WTC11 (cell line): ENCODE results near the gene EAPP.

Experiments used
- TF ChIP-seq, protein P1 (sequence below): sonication (generic); formaldehyde crosslinking; IDR thresholded peaks from 2 replicates; pipeline ENCODE4 v1.8.0; 2022; ENCODE audit warnings: mild to moderate bottlenecking, missing genetic modification reagents
- TF ChIP-seq, protein P2 (sequence below): fragments of 200-600 bp; IDR thresholded peaks from 2 replicates; pipeline ENCODE4 v1.8.0; 2022; ENCODE audit warnings: antibody characterized with exemption

DNA sequence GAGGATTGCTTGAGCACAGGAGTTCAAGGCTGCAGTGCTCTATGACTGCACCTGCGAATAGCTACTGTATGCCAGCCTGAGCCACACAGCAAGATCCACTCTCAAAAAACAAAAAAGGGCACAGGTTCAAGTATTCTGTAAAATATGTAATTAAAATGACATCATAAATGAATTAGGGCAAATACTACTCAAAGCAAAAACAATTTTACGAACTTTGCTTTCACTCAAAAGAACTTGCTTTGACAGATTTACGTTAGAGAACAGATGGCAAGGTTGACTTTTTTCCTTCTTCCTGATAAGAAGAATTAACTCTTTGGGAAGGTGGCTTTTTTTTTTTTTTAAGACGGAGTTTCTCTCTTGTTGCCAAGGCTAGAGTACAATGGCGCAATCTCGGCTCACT is 44.0 kb upstream of the EAPP start:
- TF ChIP-seq, protein P1, sequence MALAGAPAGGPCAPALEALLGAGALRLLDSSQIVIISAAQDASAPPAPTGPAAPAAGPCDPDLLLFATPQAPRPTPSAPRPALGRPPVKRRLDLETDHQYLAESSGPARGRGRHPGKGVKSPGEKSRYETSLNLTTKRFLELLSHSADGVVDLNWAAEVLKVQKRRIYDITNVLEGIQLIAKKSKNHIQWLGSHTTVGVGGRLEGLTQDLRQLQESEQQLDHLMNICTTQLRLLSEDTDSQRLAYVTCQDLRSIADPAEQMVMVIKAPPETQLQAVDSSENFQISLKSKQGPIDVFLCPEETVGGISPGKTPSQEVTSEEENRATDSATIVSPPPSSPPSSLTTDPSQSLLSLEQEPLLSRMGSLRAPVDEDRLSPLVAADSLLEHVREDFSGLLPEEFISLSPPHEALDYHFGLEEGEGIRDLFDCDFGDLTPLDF (CRISPR knock-in tag) = no peak
- TF ChIP-seq, protein P2, sequence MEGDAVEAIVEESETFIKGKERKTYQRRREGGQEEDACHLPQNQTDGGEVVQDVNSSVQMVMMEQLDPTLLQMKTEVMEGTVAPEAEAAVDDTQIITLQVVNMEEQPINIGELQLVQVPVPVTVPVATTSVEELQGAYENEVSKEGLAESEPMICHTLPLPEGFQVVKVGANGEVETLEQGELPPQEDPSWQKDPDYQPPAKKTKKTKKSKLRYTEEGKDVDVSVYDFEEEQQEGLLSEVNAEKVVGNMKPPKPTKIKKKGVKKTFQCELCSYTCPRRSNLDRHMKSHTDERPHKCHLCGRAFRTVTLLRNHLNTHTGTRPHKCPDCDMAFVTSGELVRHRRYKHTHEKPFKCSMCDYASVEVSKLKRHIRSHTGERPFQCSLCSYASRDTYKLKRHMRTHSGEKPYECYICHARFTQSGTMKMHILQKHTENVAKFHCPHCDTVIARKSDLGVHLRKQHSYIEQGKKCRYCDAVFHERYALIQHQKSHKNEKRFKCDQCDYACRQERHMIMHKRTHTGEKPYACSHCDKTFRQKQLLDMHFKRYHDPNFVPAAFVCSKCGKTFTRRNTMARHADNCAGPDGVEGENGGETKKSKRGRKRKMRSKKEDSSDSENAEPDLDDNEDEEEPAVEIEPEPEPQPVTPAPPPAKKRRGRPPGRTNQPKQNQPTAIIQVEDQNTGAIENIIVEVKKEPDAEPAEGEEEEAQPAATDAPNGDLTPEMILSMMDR = no peak
